MV-4-11 (cell line): Measurements from ENCODE around the gene C4orf50.

Experiments
- DNase-seq: peaks from one replicate; lab custom pipeline; 2025; lab: John Stamatoyannopoulos, UW

The C4orf50 gene

DNA sequence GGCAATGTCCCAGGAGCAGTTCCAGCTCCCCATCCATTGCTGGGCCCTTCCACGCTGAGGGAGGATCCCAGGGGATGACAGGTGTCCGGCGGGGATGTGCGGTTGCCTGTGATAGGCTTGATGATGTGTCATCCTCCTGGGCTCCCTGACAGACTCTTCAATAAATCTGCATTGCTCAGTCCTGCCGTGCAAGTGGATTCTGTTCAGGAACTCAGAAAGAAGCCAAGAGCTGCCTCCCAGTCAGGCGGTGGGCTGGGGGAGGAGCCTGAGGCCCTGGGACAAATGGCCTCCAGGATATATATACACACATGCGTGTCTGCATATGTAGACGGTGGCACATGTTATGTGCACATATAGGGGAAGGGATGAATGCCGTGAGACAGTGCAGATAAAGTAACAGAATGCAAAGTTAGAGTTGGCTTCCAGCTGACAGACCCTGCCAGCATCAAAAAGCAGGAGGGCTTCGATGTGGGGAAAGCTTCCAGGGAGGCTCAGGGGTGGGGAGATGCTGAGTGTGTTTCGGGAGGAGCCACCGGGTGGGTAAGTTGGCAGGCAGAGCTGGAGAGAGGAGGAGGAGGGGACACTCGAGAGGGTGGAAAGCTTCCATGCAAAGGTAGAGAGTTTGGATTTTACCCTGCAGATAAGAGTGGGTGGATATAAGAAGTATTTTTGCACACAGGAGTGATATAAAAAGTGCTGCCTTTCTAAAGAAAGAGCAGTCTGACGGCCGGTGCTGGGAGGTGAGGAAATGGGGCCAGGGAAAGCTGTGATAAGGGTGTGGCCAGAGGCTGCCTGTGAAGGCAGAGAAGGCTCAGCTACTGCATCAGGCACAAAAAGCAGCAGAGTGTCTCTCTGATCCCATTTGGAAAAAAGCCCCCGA is 96.9 kb downstream of the C4orf50 start:
- no peak for DNase-seq

DNA sequence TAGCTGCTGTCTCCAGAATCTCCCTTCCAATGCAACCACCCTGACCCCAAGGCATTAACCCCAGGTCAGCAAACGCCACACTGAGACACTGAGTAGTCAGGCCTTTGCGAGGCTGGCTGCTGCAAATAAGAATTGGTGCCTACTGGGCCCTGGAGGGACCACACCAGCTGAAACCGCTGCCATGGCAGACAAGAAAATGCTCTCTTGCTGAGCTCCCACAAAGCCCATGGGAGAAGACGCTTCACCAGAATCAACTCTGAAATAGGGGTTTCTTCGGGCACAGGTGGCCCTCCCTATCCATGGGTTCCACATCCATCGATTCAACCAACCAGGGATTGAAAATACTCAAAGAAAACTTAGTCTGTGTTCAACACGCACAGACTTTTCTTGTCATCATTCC is 98.7 kb downstream of the C4orf50 start:
- no peak for DNase-seq

DNA sequence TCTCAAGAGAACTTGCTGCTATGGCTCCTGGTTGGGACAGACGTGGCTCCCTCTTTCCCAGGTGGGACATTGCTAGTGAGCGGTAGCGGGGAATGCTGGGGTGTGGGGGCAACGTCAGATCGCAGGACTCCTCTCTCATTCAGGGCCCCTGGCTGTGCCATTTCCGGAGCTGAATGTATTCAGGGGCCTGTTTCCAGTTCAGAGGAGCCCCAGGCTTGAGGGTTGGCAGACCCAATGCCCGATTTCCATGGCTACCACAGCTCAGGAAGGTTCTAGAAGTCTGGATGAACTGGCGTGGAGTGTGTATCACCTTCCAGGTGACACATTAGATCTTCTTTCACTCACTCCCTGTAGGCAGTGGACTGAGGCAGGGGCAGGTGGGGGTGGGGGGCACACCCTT is 99.2 kb downstream of the C4orf50 start:
- DNase-seq, result no peak

DNA sequence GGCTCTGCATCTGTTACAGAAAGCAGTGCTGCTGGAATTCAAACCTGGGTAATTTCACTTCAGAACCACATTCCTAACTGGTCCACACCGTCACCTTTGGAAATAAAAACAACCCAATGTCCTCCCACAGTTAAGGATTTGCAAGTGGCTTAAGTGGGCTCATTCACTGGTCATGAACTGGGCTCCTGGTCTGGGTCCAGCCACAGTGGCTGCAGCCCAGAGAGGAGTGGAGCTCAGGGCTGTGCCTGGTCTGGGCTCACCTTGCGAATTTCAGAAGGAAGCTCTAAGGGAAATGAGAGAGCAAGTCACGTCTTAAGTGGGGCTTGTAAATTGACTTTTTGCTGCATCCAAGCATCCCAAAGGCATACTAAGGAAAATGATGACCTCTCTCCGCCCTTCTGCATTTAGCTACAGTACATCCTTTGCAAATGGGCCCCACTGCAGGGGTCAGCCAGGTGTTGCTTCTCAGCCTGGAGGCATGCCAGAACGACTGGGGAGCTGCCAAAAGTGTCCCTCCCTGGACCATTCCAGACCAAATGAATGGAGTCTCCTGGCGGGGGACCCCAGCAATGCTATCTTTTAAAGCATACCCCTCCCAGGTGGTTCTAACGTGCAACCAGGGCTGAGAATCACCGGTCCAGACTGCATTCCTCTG is 99.8 kb downstream of the C4orf50 start:
- DNase-seq, result no peak

DNA sequence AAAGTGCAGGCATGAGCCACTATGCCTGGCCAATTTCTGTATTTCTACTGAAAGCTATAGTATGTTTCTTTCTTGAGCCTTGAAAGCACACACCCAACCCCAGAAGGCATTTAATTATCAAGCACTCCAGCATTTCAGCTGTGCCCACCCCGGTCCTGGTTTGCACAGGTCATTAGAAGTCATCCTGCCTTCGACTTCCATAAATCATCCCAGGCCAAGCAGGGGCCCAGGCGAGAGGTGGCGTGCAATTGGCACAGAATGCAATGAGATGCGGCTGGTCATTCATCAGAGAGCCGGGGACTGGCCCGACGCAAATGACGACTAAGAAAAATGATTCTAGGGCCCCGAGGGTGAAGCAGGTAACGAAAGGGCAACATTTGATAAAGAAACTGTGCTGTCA is 100.6 kb downstream of the C4orf50 start:
- DNase-seq, result no peak

DNA sequence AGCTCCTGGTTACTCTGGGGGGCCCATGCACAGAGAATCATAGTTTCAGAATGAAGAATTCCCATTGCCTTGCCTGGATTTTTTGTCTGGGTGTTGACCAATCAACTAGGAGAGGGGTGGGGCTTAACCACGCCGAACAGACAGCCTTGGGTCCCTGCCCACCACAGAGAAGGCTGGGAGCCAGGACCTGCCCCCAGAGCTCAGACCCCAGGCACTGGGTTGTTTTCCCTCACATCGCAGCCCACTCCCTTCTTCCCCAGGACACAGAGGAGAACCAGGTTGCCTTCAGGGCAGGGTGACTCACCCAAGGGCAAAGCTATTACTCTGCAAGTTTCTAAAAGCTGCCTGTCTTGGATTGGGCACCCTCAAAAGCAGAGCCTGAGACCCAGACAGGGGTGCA is 102.0 kb downstream of the C4orf50 start:
- DNase-seq, result no peak

DNA sequence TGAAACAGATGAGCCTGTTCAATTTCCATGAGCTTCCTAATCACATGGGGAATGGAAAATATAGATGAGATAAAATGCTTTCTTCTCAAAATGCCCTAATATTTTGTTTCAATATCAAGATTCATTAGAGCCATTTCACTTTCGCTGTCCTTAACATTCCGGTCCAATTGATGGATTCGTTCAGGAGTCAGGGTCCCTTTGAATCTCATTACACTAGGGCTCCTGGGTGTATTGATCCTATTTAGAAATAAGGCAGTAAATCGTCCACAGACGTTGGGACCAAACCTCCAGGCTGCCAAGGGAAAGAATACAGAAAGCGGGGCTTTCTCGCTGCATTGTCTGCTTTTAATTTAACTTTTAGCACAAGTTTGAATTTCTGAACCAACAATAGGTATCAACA is 104.8 kb downstream of the C4orf50 start:
- no peak for DNase-seq

DNA sequence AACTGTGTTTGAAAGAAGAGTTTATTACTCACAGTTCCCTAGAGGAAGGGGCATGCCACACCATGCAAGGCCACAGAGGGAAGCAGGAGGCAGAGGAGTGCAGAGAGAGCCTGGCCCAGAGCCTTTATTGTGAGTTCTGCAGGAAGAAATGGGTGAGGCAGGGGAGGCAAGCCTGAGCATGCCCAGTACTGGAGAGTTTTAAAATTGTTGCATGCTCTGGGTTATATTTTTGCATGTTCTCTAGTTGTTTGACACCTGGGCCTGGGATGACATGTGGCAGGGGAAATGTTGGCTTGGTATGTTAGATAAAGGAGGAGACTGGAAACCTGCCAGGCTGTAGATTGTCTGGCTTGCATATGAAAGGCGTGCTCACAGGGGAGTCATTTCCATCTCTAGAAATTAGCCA is 105.6 kb downstream of the C4orf50 start:
- no peak for DNase-seq

DNA sequence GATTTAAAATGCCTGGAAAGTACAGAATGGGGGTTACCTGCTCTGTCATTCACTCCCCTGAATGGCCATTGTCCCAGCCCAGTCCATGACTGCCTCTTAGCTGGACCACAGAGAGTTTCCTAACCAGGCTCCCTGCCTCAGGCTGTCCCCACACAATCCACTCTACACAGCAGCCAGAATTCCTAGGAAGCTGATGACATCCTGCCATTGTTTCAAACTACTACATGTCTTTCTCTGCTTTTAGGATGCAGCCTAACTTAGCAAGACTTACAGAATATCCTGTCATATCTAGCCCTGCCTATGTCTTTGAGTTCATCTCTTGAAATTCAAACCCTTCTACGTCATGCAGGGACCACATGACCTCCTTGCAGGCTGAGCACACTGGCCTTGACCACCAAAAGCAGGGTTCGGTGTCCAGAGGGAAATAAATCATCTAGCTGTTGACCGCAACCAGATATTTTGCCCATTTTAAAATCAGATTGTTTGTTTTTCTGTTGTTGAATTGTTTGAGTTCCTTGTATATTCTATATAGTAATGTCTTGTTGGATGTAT is 109.3 kb downstream of the C4orf50 start:
- no peak for DNase-seq

DNA sequence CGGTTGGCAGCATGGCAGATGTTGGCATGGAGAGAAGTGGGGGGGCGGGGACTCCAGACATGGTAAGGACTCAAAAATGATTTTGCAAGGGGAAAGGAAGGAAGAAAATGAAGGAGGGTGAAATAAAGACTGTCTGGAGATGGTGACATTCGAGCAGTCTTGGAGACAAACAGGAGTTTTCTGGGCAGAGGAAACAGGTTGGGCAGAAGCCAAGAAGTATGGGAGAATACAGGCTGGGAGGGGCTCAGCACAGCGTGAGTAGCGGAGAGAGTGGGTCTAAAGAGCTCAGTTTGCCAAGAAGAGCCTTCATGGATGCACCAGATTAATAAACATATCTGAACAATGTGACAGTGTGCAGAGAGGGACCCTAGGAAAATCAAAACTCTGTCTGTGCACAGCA is 112.0 kb downstream of the C4orf50 start:
- DNase-seq, result no peak

DNA sequence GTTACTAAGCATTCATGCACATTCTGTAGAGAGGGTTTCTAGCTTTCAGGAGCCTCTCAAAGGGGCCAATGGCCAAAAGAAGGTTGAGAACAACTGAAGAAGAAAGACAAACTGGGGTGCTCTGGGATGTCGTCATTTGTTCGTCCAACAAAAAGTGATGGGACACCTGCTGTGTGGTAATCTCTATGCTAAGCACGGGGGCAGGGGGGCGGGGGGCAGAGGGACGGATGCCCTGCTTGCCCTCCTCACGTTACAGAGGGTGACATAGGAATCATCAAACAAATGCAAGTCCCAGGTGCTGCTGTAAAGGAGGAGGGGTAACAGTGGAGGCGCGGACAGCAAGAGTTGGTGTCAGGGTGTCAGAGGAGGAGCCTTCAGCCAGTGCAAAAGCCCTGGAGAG is 112.5 kb downstream of the C4orf50 start:
- DNase-seq, result no peak

DNA sequence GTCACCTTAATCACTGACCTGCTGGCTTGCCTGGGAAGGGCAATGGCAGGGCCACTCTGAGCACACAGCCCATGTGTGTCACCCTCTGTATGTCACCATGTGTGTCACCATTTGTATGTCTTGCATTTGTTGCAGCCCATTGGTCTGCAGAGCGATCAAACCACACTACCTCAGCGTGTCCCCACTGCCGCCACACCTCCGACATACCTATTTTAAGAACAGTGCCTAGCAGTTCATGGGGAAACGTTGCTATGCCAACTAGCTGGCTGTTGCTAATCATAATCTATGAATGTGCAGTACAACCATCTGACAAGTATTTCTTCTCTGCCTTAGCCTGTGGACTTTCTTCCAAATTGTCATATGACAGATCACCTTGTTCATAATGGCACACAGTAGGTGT is 117.4 kb downstream of the C4orf50 start:
- no peak for DNase-seq

DNA sequence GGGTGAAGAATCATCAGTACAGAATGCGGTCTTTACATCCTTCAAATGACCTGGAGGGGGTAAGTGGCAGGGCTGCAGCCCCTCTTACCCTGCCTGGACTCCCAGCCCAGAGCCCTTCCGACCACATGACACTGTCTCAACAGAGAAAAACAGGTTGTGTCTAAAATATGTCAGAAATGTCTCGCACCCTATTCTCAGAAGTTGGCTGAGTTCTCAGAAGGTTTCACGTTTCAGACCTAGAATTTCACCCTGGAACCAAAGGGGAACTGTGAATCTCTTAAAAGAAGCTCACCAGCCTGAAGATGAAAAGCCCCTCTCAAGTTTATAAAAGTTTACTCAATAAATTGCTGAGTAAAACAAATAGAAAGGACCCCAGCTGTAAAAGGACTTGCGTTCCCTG is 118.3 kb downstream of the C4orf50 start:
- no peak for DNase-seq

DNA sequence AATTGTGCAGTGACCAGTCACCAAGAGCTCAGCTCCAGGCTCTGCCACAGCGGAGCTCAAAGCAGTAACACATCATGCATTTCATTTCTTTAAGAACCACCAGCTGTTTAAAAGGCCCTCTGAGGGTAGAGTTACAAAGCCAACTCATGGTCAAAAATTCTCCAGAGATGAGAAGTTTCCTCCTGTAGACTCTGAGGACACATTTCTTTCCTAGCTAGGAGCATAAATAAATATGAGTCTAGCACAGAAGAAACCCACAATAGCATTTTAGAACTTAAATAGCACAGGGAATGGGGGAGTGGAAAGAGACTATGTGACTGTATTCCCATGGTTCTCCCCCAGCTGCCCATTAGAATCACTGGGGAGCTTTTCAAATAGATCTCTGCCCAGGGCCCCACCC is 118.8 kb downstream of the C4orf50 start:
- DNase-seq, result no peak

DNA sequence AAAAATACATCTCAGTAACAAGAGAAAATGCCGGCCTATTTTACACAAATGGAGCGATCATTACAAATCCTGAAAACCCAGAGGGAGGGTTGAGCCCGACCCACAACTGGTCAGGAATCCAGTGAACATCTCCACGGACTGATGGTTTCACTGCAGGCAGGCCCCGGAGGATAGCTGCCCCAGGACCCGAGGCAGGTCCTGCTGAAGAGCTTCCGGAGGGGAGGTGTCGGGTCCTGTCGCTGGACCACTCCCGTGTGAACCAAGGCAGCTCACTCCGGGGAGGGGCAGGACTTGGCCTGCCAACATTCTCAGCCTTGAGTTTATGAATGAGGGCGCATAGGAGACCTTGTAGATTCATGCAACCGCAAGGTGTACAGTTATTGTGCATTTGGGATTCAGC is 120.6 kb downstream of the C4orf50 start:
- DNase-seq, result no peak

DNA sequence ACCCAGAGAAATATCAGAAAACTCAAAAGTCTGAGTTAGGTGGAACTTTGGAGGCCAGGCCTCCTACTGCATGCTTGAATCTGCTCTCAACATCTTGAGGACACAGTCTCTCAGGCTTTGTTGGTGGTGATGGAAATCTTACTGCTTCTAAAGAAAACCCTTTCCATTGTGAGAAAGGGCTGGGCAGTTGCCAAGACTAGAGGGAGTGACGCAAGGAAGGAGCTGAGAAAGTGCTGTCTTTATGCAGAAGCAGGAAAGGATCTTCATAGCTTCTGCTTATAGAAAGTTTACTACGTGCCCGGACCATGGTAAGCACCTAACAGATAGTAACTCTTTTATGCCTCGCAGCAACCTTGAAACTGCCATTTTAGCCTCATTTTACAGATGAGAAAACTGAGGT is 122.9 kb downstream of the C4orf50 start:
- no peak for DNase-seq

DNA sequence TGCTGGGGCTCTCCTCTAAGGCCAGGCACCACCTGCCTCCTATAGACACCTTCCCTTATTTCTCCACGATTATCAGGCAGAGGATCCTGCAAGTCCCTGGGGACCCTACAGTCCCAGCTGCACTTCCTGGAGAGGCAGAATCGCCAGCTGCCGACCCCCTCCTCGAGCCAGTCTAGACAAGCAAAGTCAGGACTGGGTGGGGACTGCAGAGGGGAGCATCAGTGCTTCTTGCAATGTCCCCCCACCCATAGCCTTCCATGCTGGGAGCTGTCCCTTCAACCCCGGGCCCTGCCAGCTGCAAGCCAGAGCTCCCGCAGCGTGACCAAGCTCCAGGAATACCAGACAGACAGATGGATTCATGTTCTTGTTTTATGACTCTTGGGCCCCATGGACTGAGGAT is 124.0 kb downstream of the C4orf50 start:
- DNase-seq, result no peak

DNA sequence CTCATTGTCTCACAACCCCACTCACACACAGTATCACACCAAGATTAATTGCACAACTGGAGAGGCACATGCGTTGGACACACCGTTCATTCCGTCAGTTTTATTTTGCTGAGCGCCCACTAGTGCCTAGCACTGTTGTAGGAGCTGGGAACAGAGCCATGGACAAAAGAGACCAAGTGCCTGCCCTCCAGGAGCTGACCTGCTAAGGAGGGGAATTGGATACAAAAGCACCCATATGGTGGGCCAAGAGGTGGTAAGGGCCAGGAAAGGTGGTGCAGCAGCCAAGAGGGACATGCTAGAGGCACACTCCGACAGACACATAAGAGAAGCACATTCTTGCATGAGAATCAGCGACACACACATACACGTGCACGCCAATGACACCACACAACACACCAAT is 124.6 kb downstream of the C4orf50 start:
- DNase-seq, result no peak

DNA sequence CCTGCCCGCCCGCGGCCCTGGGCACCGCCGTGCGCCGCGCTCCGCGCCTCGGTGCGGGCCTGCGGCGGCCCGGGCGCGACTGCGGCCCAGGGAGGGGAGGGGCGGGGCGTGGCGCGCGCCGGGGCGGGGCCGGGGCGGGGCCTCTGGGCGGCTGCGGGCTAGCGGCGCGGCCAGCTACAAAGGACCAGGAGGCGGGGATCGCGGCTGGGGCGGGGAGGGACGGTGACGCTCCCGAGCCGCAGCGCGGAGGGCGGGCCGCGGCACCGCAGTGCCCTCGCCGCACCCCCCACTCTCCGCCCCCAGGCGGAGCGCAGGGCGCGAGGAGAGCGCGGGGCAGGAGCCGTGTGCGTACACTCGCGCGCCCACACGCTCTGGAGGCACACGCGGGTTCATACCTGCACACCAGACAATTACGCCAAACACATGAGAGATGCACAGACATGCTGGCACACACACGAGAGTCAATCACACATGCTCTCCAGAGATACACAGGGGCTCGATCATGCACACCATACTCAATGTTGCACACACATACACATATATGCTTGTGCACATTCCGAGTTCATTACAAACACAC is 125.1 kb downstream of the C4orf50 start, which contains the start of gene CRMP1:
Gene CRMP1, minus strand, starts transcription at position 83 of the 577 bp plus-strand sequence. CDS start 117 bp downstream, outside the sequence.
- no peak for DNase-seq

DNA sequence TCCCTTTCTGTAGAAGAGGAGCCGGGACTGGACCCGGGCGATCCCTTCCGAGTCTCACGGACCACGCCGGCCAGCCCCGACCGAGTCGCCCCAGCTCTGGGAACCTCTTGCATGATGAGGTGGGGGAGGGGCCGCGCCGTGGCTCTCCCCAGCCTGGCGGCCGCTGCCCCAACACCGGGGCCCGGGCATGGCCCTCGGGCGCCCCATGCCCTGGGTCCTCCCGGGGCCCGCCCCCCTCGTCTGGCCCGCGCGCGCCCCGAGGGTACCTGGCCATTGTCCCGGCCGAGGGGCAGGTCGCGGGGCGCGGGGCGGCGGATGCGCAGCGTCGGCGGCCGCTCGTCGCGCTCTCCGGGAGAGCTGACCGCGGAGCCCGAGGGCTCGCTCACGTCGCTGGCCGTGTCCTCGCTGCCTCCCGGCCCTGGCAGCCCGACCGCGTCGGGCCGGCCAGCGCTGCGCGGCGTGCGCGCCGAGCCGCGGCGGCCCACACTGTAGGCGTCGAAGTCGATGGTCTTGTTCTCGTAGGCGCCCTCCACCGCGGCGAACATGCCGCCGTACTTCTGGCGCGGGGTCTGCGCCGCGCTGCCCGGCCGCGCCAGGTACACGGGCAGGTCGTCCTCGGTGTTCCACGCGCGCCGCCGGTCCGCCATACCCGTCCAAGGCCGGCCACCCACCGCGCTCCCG is 125.8 kb downstream of the C4orf50 start:
- no peak for DNase-seq

DNA sequence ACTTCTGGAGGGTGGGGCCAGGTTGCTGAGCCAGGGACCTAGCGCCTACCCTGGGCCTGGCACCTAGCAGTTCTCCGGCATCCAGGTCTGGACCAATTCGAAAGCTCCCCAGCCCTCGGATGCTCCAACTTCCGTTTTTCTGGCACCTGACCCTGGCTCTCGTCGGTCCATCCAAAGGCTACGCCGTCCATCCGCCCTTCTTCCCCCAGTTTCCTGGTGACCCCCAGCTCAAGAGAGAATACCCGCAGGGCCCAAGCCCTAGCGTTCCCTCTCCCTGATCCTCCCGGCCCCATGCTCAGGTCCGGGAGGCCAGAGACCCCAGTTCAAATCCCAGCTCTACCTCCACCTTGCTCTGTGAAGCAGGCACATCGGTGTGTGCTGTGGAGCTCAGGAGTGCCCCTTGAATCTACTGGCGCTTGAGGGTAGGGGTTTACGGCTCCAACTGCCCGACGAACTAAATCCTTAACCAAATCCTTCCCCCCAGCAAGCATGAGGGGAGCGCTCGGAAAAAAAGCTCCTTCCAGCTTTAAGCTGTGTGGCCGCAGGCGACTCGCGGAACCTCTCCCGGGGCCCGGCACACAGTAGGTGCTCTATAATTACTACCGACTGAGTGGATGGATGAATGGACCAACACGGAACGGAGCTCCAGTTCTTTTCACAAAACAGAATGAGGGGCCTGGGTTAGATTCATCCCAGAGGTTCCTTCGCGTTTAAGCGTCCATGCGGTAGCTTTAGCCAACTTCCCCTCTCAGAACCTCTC is 126.5 kb downstream of the C4orf50 start:
- no peak for DNase-seq
